ENCODE measurements around the gene PTPRK. TPM values are rescaled to one million over a fixed set of nuclear protein-coding genes. Genes with fewer than 3 reads are reported as not detected.

The PTPRK gene
- total RNA-seq, 4 donors from 2014 or later = 40.1 to 82.0 (median 57.6) TPM

GRCh38 chr6:128025478-128025877 lies 494.9 kb downstream of the PTPRK start:
- Histone ChIP-seq H3K27ac (no peak overlapping the region), H3K9me3 (no peaks in the 10 kb centered on the region), H3K36me3 (no peaks in the 10 kb centered on the region), H3K4me1 (no peaks in the 10 kb centered on the region), H3K4me3 (no peak overlapping the region), H3K27me3 (no peaks in the 10 kb centered on the region)
- 86% methylated on average over 1 of the region's 1 CpG for WGBS
- no peak for TF ChIP-seq EP300 (IDR thresholded peaks at IDR 0.05)
- no peak for TF ChIP-seq CTCF (IDR thresholded peaks at IDR 0.05)
- no peak for TF ChIP-seq POLR2A (IDR thresholded peaks at IDR 0.05)
- TF ChIP-seq POLR2AphosphoS5 (IDR thresholded peaks at IDR 0.05) = no peak
- no peak for DNase-seq (ENCODE audit: low spot score in 2 of 2)

GRCh38 chr6:128024969-128025368 lies 495.4 kb downstream of the PTPRK start:
- 89% methylated on average over 1 of the region's 1 CpG for WGBS
- no peak for TF ChIP-seq POLR2AphosphoS5 (IDR thresholded peaks at IDR 0.05)
- no peak for TF ChIP-seq CTCF (IDR thresholded peaks at IDR 0.05)
- TF ChIP-seq POLR2A (IDR thresholded peaks at IDR 0.05) = no peak
- no peak for TF ChIP-seq EP300 (IDR thresholded peaks at IDR 0.05)
- DNase-seq (ENCODE audit: low spot score in 2 of 2) = no peak

GRCh38 chr6:128024046-128024445 lies 496.4 kb downstream of the PTPRK start:
- no peaks in the 10 kb centered on the region for H3K36me3 ChIP-seq
- no peak overlapping the region for H3K4me3 ChIP-seq
- H3K9me3 ChIP-seq = no peaks in the 10 kb centered on the region
- no peak overlapping the region for H3K27ac ChIP-seq
- no peaks in the 10 kb centered on the region for H3K4me1 ChIP-seq
- TF ChIP-seq POLR2A (IDR thresholded peaks at IDR 0.05) (no peak), POLR2AphosphoS5 (IDR thresholded peaks at IDR 0.05) (no peak), CTCF (IDR thresholded peaks at IDR 0.05) (no peak), EP300 (IDR thresholded peaks at IDR 0.05) (no peak)
- no peak for DNase-seq (ENCODE audit: low spot score in 2 of 2)
- H3K27me3 ChIP-seq = no peaks in the 10 kb centered on the region
- WGBS = 98% methylated on average over 1 of the region's 1 CpG

More at GRCh38 chr6:128024969-128025368, 495.4 kb downstream of the PTPRK start:
- Histone ChIP-seq H3K9me3 (no peaks in the 10 kb centered on the region), H3K36me3 (no peaks in the 10 kb centered on the region), H3K27me3 (no peaks in the 10 kb centered on the region), H3K4me1 (no peaks in the 10 kb centered on the region), H3K27ac (no peak overlapping the region), H3K4me3 (no peak overlapping the region)

GRCh38 chr6:128018821-128019220 lies 501.6 kb downstream of the PTPRK start:
- Histone ChIP-seq H3K4me3 (no peak overlapping the region), H3K27me3 (no peaks in the 10 kb centered on the region), H3K36me3 (no peaks in the 10 kb centered on the region), H3K9me3 (no peaks in the 10 kb centered on the region), H3K27ac (no peak overlapping the region), H3K4me1 (no peaks in the 10 kb centered on the region)
- 94% methylated on average over 2 of the region's 2 CpGs for WGBS
- TF ChIP-seq POLR2AphosphoS5 (IDR thresholded peaks at IDR 0.05) = no peak
- no peak for TF ChIP-seq POLR2A (IDR thresholded peaks at IDR 0.05)
- no peak for TF ChIP-seq CTCF (IDR thresholded peaks at IDR 0.05)
- TF ChIP-seq EP300 (IDR thresholded peaks at IDR 0.05) = no peak
- no peak for DNase-seq (ENCODE audit: low spot score in 2 of 2)

- no peaks in the 10 kb centered on the region for H3K4me1 ChIP-seq
- H3K4me3 ChIP-seq = no peak overlapping the region
- H3K36me3 ChIP-seq = no peaks in the 10 kb centered on the region
- no peaks in the 10 kb centered on the region for H3K27me3 ChIP-seq
- no peak for DNase-seq (ENCODE audit: low spot score in 2 of 2)
- H3K9me3 ChIP-seq = no peaks in the 10 kb centered on the region
- no peak overlapping the region for H3K27ac ChIP-seq
- TF ChIP-seq CTCF (IDR thresholded peaks at IDR 0.05) (no peak), POLR2AphosphoS5 (IDR thresholded peaks at IDR 0.05) (no peak), EP300 (IDR thresholded peaks at IDR 0.05) (no peak), POLR2A (IDR thresholded peaks at IDR 0.05) (no peak)
These were observed 503.1 kb downstream of the PTPRK start for GRCh38 chr6:128017288-128017687.

Measured in suprapubic skin (tissue), 4 donors.